GM12872 (cell line): ENCODE data around the gene METTL16.

ENCODE experiments used
- TF ChIP-seq, protein P1 (sequence below): IDR thresholded peaks from 3 replicates; pipeline ENCODE4 v1.5.1; 2011; ENCODE audit warnings: low read depth, mild to moderate bottlenecking, low read length, moderate library complexity; ENCODE audit not compliant: insufficient read depth

Gene METTL16

DNA sequence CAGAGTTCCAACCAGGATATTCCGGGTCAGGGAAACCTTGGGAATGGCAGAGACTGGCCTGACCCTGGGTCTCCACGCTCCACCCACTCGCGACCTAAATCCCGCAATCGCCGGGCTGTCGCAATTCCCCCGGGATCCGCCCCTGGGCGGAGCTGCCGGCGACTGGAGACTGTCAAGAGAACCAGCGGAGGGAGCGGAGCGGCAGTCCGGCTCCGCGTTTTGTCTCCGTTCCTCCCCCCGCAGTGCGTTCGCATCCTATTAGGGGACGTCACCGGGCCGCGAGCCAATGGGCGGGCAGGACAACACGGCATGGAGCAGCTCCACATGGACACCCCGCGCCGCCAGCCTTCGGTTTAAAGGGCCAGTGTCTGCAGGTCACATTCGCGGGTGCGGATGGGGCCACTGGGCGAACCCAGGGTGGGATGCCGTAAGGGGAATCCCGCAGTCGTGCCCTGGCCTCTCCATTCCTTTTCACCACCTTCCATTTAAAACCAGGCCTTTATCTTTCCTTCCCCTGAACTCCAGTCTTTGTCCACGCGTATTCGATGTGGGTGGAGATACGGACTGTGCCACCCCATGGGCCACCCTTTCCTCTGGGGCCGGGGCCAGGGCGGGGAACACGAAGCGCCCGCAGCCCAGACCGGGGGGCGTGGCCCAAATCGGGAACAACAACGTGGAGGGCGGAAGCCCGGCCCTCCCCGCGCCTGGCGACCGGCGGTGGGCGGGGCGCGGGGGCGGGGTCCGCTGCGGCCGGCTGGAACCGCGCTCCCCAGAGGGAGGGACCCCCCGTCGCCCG lies 110.1 kb downstream of the METTL16 start:
- TF ChIP-seq, protein P1, sequence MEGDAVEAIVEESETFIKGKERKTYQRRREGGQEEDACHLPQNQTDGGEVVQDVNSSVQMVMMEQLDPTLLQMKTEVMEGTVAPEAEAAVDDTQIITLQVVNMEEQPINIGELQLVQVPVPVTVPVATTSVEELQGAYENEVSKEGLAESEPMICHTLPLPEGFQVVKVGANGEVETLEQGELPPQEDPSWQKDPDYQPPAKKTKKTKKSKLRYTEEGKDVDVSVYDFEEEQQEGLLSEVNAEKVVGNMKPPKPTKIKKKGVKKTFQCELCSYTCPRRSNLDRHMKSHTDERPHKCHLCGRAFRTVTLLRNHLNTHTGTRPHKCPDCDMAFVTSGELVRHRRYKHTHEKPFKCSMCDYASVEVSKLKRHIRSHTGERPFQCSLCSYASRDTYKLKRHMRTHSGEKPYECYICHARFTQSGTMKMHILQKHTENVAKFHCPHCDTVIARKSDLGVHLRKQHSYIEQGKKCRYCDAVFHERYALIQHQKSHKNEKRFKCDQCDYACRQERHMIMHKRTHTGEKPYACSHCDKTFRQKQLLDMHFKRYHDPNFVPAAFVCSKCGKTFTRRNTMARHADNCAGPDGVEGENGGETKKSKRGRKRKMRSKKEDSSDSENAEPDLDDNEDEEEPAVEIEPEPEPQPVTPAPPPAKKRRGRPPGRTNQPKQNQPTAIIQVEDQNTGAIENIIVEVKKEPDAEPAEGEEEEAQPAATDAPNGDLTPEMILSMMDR = no peak

DNA sequence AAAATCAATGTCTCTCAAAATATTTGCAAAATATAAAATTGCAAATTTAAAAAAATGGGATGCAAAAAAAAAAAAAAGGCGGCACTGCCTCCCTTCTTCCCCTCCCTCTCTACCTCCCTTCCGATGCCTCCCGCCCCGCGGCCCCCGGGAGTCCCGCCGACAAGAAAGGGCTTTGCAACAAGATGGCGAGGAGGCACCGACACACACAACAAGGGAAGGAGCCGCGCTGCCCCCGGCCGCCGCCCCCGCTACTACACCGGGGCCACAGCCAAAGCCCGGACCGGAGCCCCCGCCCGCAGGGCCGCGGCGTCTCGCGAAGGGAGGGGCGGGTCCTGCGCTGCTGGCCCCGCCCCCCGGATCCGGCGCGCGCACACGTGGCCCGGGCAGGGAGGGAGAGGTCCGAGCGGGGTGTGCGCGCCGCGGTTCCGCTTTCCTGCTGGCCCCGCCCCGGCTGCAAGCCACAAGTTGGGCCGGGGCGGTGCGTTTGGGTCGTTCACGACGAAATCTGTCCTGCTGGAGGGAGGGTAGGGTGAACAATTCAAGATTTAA lies 110.7 kb downstream of the METTL16 start, which contains the start of gene MNT:
Gene MNT, minus strand, starts transcription at position 184 of the 549 bp plus-strand sequence. CDS start 348 bp downstream, outside the sequence.
- TF ChIP-seq, protein P1 = no peak

DNA sequence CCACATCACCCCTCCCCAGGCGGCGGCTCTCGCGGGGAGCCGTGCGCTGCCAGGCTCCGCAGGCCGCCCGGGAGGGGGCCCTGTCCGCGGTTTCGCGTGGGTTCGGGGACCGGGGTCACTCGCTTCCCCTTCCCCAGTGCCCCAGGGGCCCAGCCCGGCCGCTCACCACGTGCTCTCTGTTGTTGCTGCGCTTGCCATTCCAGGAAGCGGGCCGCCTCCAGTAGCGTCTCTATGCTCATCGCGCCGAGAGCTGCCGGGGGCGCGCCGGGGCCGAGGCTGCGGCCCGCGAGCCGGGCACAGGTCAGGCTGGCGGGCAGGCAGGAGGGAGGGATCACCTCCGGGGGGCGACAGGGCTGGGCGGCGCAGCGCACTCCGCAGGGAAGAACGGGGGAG lies 111.2 kb downstream of the METTL16 start:
- TF ChIP-seq, protein P1 = no peak

DNA sequence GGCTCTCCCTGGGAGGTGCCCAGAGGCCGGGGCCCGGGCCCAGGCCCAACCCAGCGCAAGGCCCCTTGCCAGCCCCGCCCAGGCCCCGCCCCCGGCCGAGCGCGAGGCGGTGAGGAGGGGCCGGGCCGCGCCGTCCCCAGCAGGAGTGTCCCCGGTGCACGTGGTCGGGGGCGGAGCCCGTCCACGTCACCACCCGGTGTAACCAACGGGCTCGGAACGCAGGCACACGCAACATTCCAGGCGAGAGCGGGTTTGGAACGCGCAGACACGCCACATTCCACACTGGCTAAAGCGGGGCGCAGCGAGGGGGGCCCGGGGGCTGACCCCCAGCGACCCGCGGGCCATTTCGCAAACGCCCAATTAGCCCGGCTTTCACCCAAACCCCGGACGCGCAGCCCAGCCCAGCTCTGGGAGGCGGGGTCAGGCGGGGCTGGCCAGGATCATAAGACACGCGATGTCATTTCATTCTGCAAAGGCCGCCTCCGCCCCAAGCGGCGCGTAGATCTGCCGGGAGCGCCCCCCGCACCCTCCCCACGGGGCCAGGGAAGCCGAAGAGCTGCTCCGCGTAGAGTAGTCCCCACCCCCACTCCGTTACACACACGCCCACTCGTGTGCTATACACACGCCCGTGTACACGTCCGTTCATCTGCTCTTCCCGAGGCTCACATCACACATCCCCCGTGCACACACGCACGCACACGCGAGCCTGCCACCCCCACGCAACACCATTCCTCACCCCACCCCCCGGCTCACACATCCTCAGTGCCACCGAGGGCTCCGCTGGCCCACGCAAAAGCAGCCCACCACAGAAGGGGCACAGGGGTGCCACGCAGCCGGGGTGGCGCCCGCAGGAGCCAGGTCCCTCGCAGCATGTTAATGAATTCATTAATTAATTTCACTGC lies 111.9 kb downstream of the METTL16 start:
- TF ChIP-seq, protein P1 = no peak

DNA sequence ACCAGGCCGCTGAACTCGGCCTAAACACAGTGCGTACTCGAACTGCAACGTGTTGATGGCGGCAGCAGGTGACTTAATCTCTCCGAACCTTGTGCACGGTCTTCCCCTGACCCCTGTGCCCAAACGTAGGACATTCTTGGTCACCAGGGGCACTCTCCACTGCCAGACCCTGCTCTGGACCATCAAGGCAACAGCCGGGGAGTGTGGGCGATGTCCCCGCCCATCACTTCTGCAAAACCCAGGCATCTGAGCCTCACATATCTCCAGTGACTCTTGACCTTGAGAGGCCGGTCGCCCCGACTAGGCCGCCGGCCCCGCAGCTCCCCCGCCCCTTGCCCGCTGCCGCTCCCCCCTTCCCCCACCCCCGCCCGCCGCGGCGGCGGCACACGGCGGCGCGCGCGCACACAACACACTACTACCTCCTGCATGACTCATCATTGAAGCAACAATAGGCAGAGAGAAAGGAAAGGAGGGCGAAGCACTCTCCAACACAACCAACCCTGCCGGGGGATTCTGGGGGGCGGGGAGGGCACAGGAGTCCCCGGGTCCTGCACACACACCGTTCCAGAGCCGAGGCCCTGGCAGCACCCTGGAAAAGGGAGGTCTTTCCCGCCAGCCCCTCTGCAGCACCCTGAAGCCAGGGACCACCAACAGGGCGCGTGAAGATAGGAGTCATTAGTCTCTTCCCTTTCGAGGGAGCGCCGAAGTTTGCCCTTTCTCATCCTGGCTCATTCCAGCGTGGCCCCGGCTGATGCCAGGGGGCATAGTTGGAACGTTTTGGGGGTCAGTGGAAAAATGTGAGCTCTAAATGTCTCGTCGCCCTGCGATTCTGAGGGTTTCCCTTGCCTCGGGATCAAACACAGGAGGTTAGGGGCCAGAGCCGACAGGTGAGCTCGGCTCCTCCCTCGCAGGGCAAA lies 112.8 kb downstream of the METTL16 start:
- TF ChIP-seq, protein P1 = no peak

DNA sequence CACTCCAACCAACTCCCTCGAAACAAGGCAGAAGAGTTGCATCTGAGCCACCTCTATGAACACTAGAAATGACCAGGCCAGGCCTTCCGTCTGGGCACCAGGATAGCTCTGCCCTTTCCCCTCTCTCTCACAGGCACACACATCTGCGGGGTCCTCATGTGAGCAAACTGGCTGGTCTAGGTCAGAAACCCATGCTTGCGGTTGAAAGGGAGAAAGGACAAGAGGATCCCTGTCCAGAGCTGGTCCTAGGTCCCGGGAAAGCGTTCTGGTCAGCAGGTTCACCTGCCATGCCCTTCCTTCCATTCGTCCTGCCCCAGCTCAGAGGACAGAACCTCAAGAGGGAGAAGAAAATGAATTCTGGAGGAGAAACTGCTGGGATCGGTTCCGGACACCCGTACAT lies 113.5 kb downstream of the METTL16 start:
- TF ChIP-seq, protein P1 = no peak
